ENCODE measurements around the gene OTOGL.
"Not testable (repeated sequence)": the region's sequence is repeated elsewhere in the genome, so short reads cannot be mapped to it uniquely, and the experiment has no call there.

Gene OTOGL

GRCh38 chr12:80211671-80212070, 112.3 kb downstream of the OTOGL start:
- H3K9me3 ChIP-seq (ENCODE audit: severe bottlenecking), result no peaks in the 10 kb centered on the region
- no peak overlapping the region for H3K4me3 ChIP-seq (ENCODE audit: severe bottlenecking)
- no peak overlapping the region for H3K27ac ChIP-seq (ENCODE audit: poor library complexity, severe bottlenecking)
- H3K36me3 ChIP-seq (ENCODE audit: low read depth), result no peaks in the 10 kb centered on the region
- DNase-seq (ENCODE audit: low spot score), result no peak
- no peaks in the 10 kb centered on the region for H3K27me3 ChIP-seq (ENCODE audit: insufficient read depth, poor library complexity, severe bottlenecking)
- TF ChIP-seq CTCF (IDR thresholded peaks at IDR 0.05; ENCODE audit: poor library complexity, severe bottlenecking), result no peak
- ATAC-seq (ENCODE audit: low read depth), result no peak
- H3K4me1 ChIP-seq (ENCODE audit: insufficient read depth, poor library complexity, severe bottlenecking), result no peaks in the 10 kb centered on the region

GRCh38 chr12:80212938-80213645, 113.8 kb downstream of the OTOGL start:
- Histone ChIP-seq H3K27ac (ENCODE audit: poor library complexity, severe bottlenecking) (no peak overlapping the region), H3K4me3 (ENCODE audit: severe bottlenecking) (no peak overlapping the region), H3K36me3 (ENCODE audit: low read depth) (no peaks in the 10 kb centered on the region), H3K9me3 (ENCODE audit: severe bottlenecking) (no peaks in the 10 kb centered on the region), H3K4me1 (ENCODE audit: insufficient read depth, poor library complexity, severe bottlenecking) (no peaks in the 10 kb centered on the region), H3K27me3 (ENCODE audit: insufficient read depth, poor library complexity, severe bottlenecking) (no peaks in the 10 kb centered on the region)
- ATAC-seq (ENCODE audit: low read depth), result no peak
- no peak for TF ChIP-seq CTCF (IDR thresholded peaks at IDR 0.05; ENCODE audit: poor library complexity, severe bottlenecking)
- DNase-seq (ENCODE audit: low spot score), result no peak

- TF ChIP-seq CTCF (IDR thresholded peaks at IDR 0.05; ENCODE audit: poor library complexity, severe bottlenecking), result no peak
- no peak for DNase-seq (ENCODE audit: low spot score)
- ATAC-seq (ENCODE audit: low read depth), result no peak
Observed at GRCh38 chr12:80213871-80214270, 114.5 kb downstream of the OTOGL start.

GRCh38 chr12:80217011-80217535, 117.7 kb downstream of the OTOGL start:
- Histone ChIP-seq H3K4me1 (ENCODE audit: insufficient read depth, poor library complexity, severe bottlenecking) (peaks cover 1% of the 10 kb centered on the region), H3K27me3 (ENCODE audit: insufficient read depth, poor library complexity, severe bottlenecking) (no peaks in the 10 kb centered on the region), H3K9me3 (ENCODE audit: severe bottlenecking) (no peaks in the 10 kb centered on the region), H3K4me3 (ENCODE audit: severe bottlenecking) (no peak overlapping the region), H3K36me3 (ENCODE audit: low read depth) (no peaks in the 10 kb centered on the region), H3K27ac (ENCODE audit: poor library complexity, severe bottlenecking) (no peak overlapping the region)
- no peak for ATAC-seq (ENCODE audit: low read depth)
- DNase-seq (ENCODE audit: low spot score), result no peak
- no peak for TF ChIP-seq CTCF (IDR thresholded peaks at IDR 0.05; ENCODE audit: poor library complexity, severe bottlenecking)

More at GRCh38 chr12:80213871-80214270, 114.5 kb downstream of the OTOGL start:
- no peaks in the 10 kb centered on the region for H3K4me1 ChIP-seq (ENCODE audit: insufficient read depth, poor library complexity, severe bottlenecking)
- no peaks in the 10 kb centered on the region for H3K9me3 ChIP-seq (ENCODE audit: severe bottlenecking)
- no peak overlapping the region for H3K27ac ChIP-seq (ENCODE audit: poor library complexity, severe bottlenecking)
- H3K4me3 ChIP-seq (ENCODE audit: severe bottlenecking), result no peak overlapping the region
- no peaks in the 10 kb centered on the region for H3K36me3 ChIP-seq (ENCODE audit: low read depth)
- no peaks in the 10 kb centered on the region for H3K27me3 ChIP-seq (ENCODE audit: insufficient read depth, poor library complexity, severe bottlenecking)

- not testable (repeated sequence) for H3K36me3 ChIP-seq (ENCODE audit: low read depth); DNase-seq (ENCODE audit: low spot score); ATAC-seq (ENCODE audit: low read depth); H3K4me3 ChIP-seq (ENCODE audit: severe bottlenecking); H3K9me3 ChIP-seq (ENCODE audit: severe bottlenecking); H3K27ac ChIP-seq (ENCODE audit: poor library complexity, severe bottlenecking); H3K27me3 ChIP-seq (ENCODE audit: insufficient read depth, poor library complexity, severe bottlenecking); H3K4me1 ChIP-seq (ENCODE audit: insufficient read depth, poor library complexity, severe bottlenecking)
Observed at GRCh38 chr12:80218925-80219324, 119.6 kb downstream of the OTOGL start.

Measured in RWPE2 (cell line).